GM18861 (cell line): ENCODE data around the gene BRPF3.

Experiments used
- ATAC-seq: cut with Tn5 transposase; IDR thresholded peaks from one replicate; pipeline ENCODE4 v1.9.1; 2021; ENCODE audit not compliant: unreplicated experiment

BRPF3 gene

DNA sequence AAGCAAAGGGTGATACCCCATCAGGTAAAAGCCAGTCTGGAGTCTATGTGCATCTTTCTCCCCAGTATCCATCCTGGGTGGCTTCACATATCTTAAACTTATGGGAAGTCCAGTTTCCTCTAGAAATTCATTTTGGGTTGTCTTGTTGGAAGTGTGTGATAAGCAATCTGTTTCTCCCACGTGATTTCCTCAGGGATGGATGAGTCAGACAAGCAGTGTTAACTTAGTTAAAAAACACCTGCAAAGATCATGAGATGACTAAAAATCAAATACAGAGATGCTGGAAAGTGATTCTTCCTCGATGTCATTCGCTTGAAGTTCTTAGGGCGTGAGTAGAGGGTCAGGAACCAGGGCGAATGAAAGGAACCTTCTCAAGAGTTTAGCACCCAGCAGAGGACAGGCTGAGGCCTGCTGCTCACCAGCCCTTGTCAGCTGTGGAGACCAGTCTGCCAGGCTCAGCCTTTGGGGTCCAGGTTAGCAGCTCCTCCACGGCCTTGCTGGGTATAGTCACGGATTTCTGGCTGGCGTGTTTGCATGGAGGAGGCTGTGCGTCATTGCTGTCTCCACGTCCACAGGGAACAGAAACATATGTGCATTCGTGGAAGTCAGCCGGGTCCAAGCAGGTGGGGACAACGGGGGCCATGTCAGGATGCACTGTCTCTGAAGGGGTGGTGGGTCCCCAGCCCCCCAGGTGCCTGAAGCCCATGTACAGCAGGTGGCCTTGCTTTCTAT, 70.5 kb downstream of the BRPF3 start:
- ATAC-seq = no peak

GRCh38 chr6:36267731-36268477, 71.4 kb downstream of the BRPF3 start:
- ATAC-seq = no peak

GRCh38 chr6:36268478-36269275, 72.1 kb downstream of the BRPF3 start:
- ATAC-seq = no peak

GRCh38 chr6:36269834-36270705, 73.5 kb downstream of the BRPF3 start, which contains the start of gene PNPLA1:
Gene PNPLA1 (plus strand): TSS chr6:36270060. CDS start chr6:36270460, 400 bp downstream.
- no peak for ATAC-seq

- no peak for ATAC-seq
These were observed 75.7 kb downstream of the BRPF3 start for GRCh38 chr6:36272234-36272633.

GRCh38 chr6:36273067-36273466, 76.5 kb downstream of the BRPF3 start:
- no peak for ATAC-seq

- ATAC-seq = no peak
These were observed 77.4 kb downstream of the BRPF3 start for GRCh38 chr6:36273802-36274514.

- no peak for ATAC-seq
These were observed 80.3 kb downstream of the BRPF3 start for GRCh38 chr6:36276581-36277536.

GRCh38 chr6:36277946-36278470, 81.5 kb downstream of the BRPF3 start:
- ATAC-seq = no peak

GRCh38 chr6:36280467-36280866, 83.9 kb downstream of the BRPF3 start:
- ATAC-seq = no peak

- ATAC-seq = no peak
These were observed 84.4 kb downstream of the BRPF3 start for GRCh38 chr6:36280983-36281382.
